CD4-positive, alpha-beta T cell treated with Interleukin-6 for 4 hours (primary cell): ENCODE results near the gene SFT2D2.

Experiments used
- DNase-seq: peaks from one replicate; pipeline ENCODE4 v3.0.0-alpha.2; 2020; ENCODE audit warnings: mixed read lengths

Gene SFT2D2

DNA sequence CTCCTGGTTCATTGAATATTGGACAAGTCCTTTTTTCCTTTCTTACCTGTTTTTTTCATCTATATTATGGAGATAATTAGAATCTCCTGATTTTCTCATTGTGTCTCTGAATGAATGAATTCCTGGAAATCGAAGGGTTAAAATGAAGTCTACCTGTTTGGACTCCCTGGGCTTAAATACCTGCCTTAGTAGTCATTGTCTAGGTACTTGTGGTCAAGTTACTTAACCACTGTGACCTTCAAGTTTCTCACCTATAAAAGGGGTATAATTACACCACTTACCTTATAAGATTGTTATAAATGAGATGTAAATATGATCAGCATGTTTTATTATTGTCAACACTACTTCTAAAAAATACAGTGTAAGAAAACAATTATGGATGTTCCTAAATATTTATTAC lies 45.8 kb downstream of the SFT2D2 start:
- DNase-seq = no peak

DNA sequence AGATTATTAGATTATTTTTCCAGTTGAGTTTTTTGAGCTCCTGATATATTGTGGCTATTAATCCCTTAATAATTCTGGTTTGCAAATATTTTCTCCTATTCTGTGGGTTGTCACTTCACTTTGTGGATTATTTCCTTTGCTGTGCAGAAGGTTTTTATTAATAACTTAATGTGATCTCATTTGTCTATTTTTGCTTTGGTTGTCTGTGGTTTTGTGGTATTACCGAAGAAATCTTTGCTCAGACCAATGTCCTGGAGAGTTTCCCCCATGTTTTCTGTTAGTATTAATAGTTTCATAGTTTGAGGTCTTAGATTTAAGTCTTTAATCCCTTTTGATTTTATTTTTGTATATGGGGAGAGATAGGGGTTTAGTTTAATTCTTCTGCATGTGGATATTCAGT lies 47.8 kb downstream of the SFT2D2 start:
- no peak for DNase-seq

DNA sequence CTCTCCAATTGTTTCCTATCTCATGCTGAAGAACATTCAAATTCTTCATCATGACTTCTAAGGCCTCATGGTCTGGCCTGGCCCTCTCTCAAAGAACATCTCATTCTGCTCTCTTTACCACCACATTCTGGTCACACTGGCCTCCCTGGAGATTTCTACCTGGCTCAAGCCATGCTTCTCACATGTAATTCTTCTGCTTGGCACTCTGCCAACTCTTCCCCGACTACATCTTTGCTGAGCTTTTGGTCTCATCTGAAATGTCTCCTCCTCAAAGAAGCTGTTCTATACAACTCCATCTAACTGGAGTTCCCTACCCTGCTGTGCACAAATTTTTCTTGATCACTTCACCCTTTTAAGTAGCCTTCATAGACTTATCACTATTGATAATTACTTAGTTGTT lies 53.4 kb downstream of the SFT2D2 start:
- no peak for DNase-seq

DNA sequence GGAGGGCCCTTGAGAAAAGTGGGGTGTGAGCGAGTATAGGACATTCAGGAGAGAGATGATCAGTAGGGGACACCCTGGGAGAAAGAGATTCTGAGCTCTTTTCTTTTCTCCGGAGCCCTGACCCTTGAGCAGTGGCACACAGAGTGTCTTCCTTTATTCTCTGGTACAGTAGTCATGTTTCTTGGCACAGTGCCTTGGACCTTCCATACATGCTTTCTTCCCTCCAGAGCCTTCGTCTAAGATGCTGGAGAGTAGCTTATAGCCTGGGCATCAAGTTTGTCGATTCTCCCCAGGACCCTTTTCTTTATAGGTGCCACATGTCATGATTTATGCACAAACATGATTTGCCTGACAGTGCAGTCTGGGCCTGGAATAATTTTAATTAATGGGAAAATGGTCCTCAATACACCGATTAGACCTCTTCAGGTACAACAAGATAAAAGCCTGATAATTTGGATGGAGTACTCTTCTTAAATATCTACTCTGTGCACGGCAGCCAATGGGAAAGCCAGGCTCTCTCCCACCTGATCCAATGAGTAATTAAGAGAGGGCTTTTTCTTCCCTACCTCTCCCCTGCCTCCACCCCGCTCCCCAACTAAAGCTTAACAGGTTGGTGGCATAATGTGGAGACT lies 54.6 kb downstream of the SFT2D2 start, which contains the start of gene TBX19:
TBX19 (plus strand) TSS at position 582 of the 632 bp plus-strand sequence. CDS start 214 bp downstream, outside the sequence.
- DNase-seq = no peak

DNA sequence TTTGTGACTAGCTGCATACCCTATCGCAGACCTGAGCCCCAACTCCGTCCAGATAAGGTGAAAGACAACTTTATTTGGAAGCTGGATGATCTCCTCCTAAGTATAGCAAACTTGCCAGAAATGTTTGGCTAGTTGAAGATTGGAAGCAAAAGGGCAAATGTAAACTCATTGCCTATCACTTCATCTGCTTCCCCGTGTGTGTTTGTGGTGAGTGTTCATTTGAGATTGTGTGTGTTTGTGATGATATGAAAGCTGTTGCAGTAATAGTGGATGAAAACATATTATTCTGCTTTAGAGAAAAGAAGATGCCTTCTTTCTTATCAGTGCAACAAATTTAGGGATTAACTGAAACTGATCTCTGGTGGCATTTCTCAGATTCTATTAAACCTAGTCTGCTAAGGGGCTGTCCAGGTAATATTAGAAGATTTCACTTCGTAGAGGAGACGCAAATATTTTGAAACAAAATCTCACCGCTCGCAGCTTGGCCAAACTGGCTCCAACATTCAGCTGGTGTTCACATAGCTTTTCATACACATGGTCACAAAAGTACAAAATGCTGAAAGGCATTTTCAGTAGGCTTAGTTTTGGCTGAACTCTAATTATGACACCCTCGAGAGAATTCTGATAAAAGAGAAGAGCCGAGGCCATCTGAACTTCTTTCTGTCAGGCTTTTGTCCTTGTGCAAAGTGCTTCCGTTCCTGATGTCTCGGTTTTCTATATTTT lies 56.0 kb downstream of the SFT2D2 start:
- DNase-seq = no peak

GRCh38 chr1:168285521-168285790 lies 59.7 kb downstream of the SFT2D2 start:
- DNase-seq = no peak

- no peak for DNase-seq
Measured at GRCh38 chr1:168285971-168286927, 60.4 kb downstream of the SFT2D2 start.

DNA sequence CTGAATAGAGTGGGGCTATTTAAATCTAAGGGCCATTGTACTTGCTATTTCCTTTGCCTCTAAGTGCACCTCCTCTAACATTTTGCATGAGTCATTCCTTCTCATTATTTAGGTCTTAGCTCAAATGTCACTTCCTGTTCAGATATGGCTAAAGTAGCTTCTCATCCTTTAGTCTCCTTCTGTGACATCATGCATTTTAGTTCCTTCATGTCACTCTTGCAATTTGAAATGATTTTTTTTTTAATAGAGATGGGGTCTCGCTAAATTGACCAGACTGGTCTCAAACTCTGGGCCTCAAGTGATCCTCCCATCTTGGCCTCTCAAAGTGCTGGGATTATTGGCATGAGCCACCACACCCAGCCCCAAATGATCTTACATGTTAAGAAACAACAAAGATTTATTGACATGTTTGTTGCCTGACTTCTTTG lies 61.4 kb downstream of the SFT2D2 start:
- no peak for DNase-seq

DNA sequence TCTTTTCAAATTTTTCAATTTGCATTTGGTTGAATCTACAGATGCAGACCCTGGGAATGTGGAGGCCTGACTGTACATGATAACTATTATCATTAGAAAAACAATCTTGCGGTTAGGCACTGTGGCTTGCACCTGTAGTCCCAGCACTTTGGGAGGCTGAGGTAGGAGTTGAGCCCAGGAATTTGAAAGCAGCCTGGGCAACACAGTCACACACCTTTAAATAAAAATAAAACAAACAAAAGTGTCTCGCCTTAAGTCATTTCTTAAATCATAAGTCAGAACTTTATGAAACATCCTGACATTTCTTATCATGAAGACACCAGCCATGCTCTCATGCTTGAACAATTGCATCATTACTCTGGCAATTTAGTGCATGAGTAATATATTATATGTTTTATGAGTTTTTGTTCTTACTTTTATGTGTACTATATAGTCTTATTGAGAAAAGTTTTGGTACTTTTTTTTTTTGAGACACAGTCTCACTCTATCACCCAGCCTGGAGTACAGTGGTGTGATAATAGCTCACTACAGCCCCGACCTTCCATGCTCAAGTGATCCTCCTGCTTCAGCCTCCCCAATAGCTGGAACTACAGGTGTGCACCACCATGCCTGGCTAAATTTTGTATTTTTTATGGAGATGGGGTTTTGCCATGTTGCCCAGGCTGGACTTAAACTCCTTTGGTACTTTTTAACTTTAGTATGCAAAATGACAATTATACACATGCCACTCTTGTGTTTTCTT lies 62.7 kb downstream of the SFT2D2 start:
- no peak for DNase-seq

- no peak for DNase-seq
Measured at GRCh38 chr1:168291222-168291837, 65.5 kb downstream of the SFT2D2 start.

GRCh38 chr1:168293356-168293755 lies 67.6 kb downstream of the SFT2D2 start:
- DNase-seq = no peak

DNA sequence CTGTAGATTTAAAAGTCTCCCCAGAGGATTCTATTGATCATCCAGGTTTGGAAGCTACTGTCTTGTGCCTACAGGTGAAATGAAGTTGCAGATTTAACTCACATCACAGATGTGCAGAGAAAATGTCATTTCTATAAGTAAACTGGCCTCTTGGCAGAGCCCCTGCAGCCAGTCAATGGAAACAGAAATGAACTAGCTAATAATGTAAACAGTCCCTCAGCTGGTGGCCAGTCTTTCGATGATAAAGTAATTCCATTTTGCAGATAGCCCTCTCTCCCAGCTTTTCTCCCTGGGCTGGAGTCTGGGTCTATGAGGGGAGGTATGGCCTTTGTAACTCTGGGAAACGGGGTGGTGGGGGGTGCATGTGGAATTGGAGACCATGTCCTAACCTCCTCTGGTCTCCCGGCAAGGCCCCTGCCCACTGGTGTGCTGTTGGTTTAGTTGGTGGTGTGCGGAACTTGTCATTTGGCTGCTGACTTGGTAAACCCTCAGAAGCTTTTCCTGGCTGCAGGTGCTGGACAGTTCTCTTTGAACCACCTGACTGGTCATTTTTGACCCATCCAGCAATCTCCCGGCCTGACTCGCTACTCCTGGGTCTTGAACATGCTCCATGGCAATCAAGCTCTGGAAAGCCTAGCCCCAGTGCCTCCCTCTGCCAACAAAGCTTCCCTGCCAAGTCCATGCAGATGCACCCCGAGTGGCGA lies 69.8 kb downstream of the SFT2D2 start:
- no peak for DNase-seq

GRCh38 chr1:168297019-168297730 lies 71.4 kb downstream of the SFT2D2 start:
- no peak for DNase-seq

DNA sequence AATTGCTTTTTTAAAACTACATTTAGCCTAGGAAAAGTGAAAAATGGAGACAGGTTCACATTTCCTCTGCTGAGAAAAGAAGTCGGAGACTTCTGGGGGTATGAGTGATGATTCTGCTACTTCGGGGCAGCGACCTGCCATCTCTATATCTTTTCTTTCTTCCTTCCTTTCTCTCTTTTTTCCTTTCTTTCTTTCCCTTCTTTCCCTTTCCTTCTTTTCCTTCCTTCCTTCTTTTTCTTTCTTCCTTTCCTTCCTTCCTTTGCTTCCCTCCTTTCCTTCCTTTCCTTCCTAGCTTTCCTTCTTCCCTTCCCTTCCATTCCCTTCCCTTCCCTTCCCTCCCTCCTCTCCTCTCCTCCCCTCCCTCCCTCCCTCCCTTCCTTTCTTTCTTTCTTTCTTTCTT lies 72.6 kb downstream of the SFT2D2 start:
- DNase-seq = no peak

GRCh38 chr1:168300626-168301025 lies 74.8 kb downstream of the SFT2D2 start:
- DNase-seq = no peak

- DNase-seq = no peak
Measured at GRCh38 chr1:168301664-168302320, 76.0 kb downstream of the SFT2D2 start.
